ENCODE results near the gene EPHA5. TPM values are rescaled to one million over a fixed set of nuclear protein-coding genes. Genes with fewer than 3 reads are reported as not detected.

Gene EPHA5
- total and polyA plus RNA-seq, 2 experiments from 2014 or later, result 0.15 TPM; not detected in 1

DNA sequence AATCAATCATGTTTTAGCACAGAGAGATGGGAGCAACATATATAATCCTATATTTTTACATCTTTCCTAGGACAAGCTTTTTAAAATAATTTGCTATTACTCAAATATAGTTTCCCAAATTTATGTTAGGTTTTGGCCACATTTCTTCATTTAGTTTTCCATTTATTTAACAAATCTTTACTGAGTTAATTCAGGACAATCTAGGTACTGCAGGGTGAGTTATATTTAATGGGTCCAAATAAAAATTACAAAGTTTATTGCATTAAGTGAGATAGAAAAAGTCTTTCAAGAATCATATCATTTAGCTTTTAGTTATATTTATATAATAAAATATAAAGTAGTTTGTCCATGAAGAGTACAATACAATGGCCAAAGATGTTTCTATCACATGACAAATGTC lies 269.2 kb downstream of the EPHA5 start:
- no peaks in the 10 kb centered on the region for H3K4me1 ChIP-seq (ENCODE audit: low read depth)
- H3K27me3 ChIP-seq, result no peaks in the 10 kb centered on the region
- H3K4me3 ChIP-seq, result no peak overlapping the region
- H3K27ac ChIP-seq, result no peak overlapping the region
- TF ChIP-seq, protein P1, sequence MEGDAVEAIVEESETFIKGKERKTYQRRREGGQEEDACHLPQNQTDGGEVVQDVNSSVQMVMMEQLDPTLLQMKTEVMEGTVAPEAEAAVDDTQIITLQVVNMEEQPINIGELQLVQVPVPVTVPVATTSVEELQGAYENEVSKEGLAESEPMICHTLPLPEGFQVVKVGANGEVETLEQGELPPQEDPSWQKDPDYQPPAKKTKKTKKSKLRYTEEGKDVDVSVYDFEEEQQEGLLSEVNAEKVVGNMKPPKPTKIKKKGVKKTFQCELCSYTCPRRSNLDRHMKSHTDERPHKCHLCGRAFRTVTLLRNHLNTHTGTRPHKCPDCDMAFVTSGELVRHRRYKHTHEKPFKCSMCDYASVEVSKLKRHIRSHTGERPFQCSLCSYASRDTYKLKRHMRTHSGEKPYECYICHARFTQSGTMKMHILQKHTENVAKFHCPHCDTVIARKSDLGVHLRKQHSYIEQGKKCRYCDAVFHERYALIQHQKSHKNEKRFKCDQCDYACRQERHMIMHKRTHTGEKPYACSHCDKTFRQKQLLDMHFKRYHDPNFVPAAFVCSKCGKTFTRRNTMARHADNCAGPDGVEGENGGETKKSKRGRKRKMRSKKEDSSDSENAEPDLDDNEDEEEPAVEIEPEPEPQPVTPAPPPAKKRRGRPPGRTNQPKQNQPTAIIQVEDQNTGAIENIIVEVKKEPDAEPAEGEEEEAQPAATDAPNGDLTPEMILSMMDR (IDR thresholded peaks at IDR 0.05; ENCODE audit: low read depth, low read length), result no peak
- H3K36me3 ChIP-seq, result no peaks in the 10 kb centered on the region
- H3K9me3 ChIP-seq (ENCODE audit: low read depth), result no peaks in the 10 kb centered on the region
- no peak for DNase-seq (ENCODE audit: low read depth in 1 of 2, low spot score in 1 of 2)

DNA sequence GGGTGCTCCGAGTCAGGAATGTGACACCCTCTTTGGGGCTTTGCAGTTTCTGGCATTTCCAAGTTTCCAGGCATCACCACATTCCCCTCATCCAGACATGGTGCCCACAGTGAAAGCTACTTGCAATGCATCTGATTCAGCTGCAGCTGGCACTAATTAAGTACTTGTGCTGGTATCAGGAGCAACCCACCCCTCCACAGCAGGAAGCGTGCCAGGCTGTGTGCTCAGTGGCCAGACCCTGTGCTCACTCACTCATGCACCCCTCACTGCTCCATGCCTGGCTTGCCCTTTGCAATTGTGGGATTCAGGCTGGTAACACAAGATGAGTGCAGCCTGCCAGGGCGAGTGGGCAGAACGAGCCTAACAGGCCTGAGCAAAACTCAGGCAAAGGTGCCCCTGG lies 271.2 kb downstream of the EPHA5 start:
- no peaks in the 10 kb centered on the region for H3K36me3 ChIP-seq
- no peak overlapping the region for H3K4me3 ChIP-seq
- no peaks in the 10 kb centered on the region for H3K9me3 ChIP-seq (ENCODE audit: low read depth)
- H3K27ac ChIP-seq, result no peak overlapping the region
- TF ChIP-seq, protein P1 (IDR thresholded peaks at IDR 0.05; ENCODE audit: low read depth, low read length), result no peak
- DNase-seq (ENCODE audit: low read depth in 1 of 2, low spot score in 1 of 2), result no peak
- no peaks in the 10 kb centered on the region for H3K4me1 ChIP-seq (ENCODE audit: low read depth)
- H3K27me3 ChIP-seq, result no peaks in the 10 kb centered on the region

DNA sequence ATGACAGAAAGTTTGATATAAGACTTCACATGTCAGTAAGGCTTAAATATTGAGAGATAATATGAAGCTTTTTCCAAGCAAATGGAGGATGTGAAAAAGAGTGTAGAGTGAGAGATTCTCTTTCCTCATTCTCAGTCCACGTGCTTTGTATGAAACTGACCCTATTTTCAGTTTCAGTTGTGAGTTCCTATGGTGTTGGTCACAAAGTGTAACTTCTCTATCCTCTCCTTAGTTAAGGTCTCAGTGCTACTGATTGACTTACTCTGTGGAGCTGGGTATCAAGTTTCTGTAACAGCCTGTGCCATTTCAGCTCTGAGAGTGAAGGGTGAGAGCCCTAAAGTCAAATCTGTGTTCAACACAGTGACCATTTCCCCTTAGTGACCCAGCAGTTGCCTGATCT lies 277.2 kb downstream of the EPHA5 start:
- DNase-seq (ENCODE audit: low read depth in 1 of 2, low spot score in 1 of 2), result no peak
- no peak overlapping the region for H3K27ac ChIP-seq
- H3K27me3 ChIP-seq, result no peaks in the 10 kb centered on the region
- H3K36me3 ChIP-seq, result no peaks in the 10 kb centered on the region
- H3K4me1 ChIP-seq (ENCODE audit: low read depth), result no peaks in the 10 kb centered on the region
- TF ChIP-seq, protein P1 (IDR thresholded peaks at IDR 0.05; ENCODE audit: low read depth, low read length), result no peak
- no peaks in the 10 kb centered on the region for H3K9me3 ChIP-seq (ENCODE audit: low read depth)
- H3K4me3 ChIP-seq, result no peak overlapping the region

DNA sequence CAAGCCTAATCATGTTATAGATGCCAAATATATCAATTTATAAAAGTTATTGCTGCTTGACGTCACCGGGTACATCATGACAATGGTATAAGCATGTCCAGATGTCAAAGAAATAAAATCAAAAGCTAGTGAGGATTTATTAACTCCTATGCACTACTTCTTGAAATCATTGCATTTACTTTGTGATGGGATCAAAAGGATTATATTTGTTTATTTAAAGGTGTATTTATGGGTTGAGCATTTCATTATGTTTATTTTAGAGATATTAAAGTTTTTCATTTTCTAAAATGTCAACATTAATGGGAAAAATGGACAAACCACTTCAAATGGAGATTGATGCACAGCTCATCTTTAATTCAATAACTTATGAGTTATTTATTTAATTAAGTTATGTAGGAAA lies 277.8 kb downstream of the EPHA5 start:
- Histone ChIP-seq H3K27me3 (no peaks in the 10 kb centered on the region), H3K27ac (no peak overlapping the region), H3K4me1 (ENCODE audit: low read depth) (no peaks in the 10 kb centered on the region), H3K4me3 (no peak overlapping the region), H3K36me3 (no peaks in the 10 kb centered on the region), H3K9me3 (ENCODE audit: low read depth) (no peaks in the 10 kb centered on the region)
- TF ChIP-seq, protein P1 (IDR thresholded peaks at IDR 0.05; ENCODE audit: low read depth, low read length), result no peak
- DNase-seq (ENCODE audit: low read depth in 1 of 2, low spot score in 1 of 2), result no peak

DNA sequence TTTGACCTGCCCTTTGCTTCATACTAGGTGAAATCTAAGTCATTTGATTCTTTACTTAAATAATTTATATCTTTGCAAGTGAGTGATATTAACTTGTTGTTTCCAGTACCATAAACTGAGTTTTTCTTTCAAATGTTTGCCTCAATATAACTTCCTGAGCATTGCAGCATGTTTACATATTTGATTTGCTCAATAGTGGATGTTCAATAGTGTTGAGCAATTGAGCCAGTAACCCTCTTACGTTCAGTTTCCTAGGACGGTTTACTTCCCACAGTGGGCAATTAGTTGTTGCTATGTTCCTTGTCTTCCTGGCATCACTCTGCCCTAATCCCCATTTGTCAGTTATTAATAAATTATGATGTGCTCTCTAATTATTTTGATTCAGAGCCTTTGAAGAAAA lies 278.5 kb downstream of the EPHA5 start:
- TF ChIP-seq, protein P1 (IDR thresholded peaks at IDR 0.05; ENCODE audit: low read depth, low read length), result no peak

DNA sequence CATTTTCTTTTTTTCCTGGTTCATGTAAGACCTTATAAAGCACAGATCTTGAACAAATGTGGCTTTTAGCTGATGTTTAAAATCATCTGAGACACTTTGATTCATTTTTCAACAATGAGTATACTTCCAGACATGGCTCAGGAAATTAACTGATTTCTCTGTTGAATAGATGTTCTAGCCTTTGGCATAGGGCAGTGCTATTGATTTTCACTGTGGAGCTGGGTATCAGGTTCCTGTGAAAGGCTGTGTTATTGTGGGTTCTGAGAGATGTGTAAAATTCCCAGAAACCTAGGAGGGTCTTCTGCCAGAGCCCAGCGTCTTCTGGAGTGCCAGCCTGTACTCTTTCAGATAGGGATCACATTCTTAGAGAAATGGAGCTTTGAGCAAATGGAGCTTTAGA lies 278.9 kb downstream of the EPHA5 start:
- no peak for DNase-seq (ENCODE audit: low read depth in 1 of 2, low spot score in 1 of 2)
- H3K4me3 ChIP-seq, result no peak overlapping the region
- TF ChIP-seq, protein P1 (IDR thresholded peaks at IDR 0.05; ENCODE audit: low read depth, low read length), result no peak
- no peaks in the 10 kb centered on the region for H3K4me1 ChIP-seq (ENCODE audit: low read depth)
- H3K36me3 ChIP-seq, result no peaks in the 10 kb centered on the region
- no peaks in the 10 kb centered on the region for H3K27me3 ChIP-seq
- H3K27ac ChIP-seq, result no peak overlapping the region
- H3K9me3 ChIP-seq (ENCODE audit: low read depth), result no peaks in the 10 kb centered on the region

More for the DNA sequence above, 278.5 kb downstream of the EPHA5 start:
- no peaks in the 10 kb centered on the region for H3K9me3 ChIP-seq (ENCODE audit: low read depth)
- no peak for DNase-seq (ENCODE audit: low read depth in 1 of 2, low spot score in 1 of 2)
- no peaks in the 10 kb centered on the region for H3K27me3 ChIP-seq
- no peak overlapping the region for H3K4me3 ChIP-seq
- no peaks in the 10 kb centered on the region for H3K36me3 ChIP-seq
- H3K4me1 ChIP-seq (ENCODE audit: low read depth), result no peaks in the 10 kb centered on the region
- H3K27ac ChIP-seq, result no peak overlapping the region
